Fibroblast of skin of abdomen (primary cell): ENCODE data around the gene GBF1.
"Not testable (repeated sequence)": the region's sequence is repeated elsewhere in the genome, so short reads cannot be mapped to it uniquely, and the experiment has no call there.

Experiments
- DNase-seq: peaks from one replicate; pipeline ENCODE4 v3.0.0-alpha.2; 2013

The GBF1 gene

DNA sequence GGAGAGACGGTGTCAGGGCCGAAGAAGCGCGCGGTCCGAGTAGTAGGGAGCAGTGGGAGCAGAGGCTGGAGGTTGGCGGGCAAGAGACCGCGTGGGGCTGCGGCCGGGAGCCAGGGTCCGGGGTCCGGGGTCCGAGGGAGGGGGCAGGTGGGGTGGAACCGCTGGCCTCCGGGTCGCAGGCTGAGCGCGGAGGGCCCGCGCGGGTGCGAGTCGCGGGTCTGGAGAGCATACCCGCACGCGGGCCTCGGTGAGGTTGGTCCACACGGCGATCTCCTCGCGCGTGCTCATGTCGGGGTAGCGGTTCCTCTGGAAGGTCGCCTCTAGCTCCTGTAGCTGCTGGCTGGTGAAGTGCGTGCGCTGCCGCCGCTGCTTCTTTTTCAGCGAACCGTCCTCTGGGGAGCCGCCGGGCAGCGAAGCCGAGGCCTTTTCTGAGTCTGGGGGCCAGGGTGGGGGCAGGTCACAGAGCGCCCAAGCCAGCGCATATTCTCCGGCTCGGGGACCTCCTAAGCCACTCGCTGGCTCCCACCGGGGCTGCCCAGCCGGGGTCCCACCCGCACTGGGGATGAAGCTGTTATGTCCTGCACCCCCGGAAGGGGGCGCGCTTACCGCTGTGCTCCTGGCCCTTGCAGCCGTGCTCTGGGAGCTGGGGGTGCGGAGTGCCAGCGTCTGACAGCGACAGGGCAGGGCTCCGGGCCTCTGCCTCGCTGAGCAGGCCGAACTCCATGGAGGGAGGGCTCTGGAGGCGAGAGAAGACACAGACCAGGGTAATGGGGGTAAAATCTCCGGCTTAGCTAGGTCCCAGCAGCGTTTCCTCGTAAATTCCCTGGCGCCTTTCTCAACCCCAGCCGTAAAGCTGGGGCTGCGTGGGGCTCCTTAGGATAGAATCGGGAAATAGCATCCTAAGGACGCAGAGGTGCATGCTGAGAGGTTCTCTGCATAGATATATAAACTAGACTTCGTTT lies 13.7 kb upstream of the GBF1 start:
- no peak for DNase-seq

DNA sequence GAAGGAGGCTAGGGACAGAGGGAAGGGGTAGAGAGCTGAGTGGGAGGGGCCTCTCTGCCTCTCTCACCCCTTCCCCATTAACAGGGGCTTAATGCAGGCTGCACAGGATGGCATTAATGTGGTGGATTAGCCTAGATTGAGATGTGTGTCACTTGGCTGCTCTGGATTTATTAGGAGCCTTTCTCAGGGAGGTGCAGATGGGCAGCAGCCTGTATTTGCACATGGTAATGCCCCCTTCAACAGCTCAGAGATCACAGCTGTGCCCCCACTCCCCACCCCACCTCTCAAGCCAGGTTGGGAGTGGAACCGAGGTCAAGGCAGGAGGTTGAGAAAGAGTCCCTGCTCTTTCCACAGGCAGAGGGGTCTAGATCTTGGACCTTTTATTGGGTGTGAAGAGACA lies 11.3 kb upstream of the GBF1 start:
- no peak for DNase-seq

DNA sequence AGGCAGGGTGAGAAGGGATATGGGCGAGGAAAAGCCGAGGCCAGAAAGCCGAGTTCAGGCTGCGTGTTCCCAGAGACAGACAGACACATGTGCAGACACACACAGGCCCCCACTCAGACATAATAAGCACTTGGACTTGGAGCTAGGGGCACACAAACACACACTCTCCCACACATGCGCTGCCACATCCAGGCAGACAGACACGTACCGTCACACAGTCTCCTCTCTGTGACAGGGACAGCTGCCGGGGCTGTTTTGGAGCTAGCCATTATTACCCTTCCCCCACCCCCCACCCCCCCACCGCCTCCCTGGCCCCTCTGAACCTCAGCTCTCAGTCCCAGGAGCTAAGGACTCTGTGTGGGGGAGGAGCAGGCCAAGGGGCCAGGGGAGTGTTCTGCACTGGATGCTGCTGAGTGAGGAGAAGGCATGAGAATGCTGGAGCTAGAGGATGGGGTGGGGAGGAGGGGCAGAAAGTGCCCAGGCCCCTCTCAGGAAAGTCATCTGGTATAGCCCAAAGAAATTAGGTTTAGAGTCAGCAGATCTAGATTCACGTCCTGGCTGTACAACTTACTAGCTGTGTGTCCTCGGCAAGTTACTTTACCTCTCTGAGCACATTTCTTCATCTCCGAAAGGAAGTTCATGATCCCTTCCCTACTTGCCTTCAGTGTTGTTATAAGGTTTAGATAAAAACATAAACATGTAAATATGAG lies 10.3 kb upstream of the GBF1 start:
- DNase-seq, result no peak

DNA sequence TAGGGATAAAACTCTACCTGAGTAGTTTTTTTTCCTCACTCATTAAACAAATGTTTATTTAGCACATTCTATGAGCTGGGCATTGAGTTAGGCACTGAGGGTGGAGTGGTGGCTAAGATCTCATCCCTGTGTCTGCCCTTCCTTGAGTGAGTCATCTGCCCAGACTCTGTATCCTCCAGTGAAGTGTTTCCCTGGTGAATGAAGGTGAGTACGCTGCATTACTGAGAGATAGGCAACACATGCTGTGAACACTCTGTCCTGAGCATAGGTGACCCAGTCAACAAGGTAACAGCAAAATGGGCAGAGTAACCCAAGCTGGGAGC lies 9.8 kb upstream of the GBF1 start:
- no peak for DNase-seq

DNA sequence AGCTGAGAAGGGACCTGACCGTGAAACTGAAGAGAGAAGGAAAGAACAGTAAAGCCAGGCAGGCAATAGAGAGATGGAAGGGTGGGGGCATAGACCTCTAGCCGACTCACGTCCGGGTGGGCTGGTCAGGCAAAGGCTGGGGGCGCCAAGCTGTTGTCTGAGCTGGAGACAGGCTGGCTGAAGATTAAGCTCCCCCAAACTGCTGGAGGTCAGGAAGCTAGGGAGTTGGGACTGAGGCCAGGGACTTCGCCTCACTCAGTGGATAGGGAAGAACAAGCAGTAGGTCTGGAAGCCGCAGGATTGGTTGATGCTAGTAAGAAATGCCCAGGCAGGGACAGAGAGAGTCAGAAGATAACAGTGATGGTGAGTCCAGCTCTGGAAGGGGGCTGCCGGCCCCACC lies 9.3 kb upstream of the GBF1 start:
- no peak for DNase-seq

DNA sequence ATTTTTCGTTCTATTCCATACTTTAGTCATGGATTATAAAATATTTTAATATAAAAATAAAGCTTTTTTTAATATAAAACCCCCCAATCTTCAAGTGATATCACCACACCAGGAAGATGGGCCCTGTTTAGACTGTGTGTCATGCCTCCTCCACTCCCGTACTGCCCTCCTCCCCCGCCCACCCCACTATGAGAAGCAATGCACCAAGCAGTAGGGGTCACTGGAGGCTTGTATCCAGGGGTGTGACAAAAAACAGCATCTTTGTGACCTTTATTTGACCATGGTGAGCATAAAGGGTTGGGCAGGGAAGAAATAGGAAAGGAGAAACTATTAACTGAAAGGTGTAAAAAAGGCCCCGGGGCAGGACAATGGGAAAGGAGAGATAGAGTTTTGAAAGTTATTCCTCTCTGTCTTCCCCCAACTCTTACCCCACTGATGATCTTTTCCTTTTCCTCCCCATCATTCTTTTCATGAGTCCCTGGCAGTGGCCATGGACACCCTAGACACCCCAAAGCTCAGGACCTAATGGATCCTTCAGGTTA lies 7.5 kb upstream of the GBF1 start:
- DNase-seq, result no peak

DNA sequence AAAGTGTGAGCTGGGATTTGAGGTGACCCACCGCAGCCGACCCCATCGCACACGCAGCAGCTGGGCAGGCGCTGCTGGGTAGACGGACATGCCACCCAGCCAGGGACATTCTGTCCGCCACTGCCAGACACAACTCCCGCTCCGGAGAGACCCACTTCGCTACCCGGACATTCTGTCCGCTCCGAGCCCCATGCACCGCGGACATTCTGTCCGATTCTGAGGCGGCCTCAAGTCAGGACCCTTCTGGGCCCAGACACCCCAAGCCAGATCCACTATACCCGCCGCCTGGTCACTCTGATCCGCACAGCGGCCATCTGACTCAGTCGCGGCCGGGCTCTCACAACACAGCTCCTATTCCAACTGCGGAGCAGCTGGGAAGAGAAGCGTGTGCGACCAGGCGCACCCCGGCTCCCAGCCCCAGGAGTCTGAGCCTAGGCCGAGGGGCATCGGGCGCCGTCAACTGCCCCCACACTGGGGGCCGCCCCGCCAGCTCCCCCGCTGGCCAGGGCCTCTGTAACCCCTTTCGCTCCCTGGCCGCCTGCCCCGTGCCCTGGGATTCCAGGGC lies 4.8 kb upstream of the GBF1 start:
- DNase-seq, result no peak

DNA sequence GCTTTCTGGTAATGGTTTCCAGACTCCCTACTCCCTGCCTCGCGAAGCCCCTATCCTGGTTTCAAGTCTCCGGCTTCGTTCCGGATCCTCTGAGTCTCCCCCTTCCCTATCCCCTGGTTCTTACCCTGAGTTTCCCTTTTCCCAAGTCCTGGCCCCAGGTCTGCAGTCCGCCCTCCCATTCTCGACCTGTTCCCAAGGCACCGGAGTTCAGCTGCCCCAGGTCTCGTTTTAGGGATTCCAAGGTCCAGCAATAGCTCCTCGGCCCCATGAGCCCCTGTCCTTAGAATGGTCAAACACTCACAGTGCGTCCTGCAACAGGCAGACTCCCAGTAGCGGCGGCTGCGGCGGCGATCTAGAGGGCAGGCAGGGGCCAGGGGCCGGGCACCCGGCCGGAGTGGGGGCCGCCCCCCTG lies 4.3 kb upstream of the GBF1 start:
- DNase-seq, result no peak

DNA sequence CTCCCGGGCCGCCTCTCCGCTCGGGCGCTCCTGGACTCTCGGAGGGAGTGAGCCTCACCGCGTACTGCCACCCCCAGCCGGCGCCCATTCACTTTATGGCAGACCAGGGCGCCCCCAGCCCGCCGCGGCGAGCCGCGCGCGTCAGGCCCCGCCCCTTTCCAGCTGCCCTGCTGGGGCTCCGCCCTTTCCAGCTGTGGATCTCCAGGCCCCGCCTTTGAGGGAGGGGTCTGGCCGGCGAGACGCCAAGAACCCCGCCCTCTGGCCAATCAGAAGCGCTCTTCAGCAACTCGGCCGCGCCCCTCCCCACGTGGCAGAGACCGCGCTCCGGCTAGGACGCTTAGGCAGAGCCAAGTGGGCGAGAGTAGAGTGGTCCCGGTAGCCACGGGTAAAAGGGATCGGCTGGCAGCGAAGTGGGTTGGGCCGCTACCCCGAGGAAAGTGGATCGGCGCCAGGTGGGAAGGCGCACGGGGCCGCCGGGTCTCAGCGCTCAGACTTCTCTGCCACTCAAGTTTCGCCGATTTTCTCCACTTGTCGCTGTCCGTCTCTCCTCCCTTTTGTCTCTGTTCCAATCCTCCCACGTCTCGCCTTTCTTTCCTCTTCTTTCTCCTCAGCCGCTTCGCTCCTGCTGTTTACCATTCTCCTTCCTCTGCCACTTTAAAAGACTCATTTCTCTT lies 3.8 kb upstream of the GBF1 start, which contains the start of gene PITX3:
TSS of gene PITX3 (minus strand) at position 69 of the 674 bp plus-strand sequence. CDS start 9,432 bp downstream, outside the sequence.
- peak; percentile 89 for DNase-seq

DNA sequence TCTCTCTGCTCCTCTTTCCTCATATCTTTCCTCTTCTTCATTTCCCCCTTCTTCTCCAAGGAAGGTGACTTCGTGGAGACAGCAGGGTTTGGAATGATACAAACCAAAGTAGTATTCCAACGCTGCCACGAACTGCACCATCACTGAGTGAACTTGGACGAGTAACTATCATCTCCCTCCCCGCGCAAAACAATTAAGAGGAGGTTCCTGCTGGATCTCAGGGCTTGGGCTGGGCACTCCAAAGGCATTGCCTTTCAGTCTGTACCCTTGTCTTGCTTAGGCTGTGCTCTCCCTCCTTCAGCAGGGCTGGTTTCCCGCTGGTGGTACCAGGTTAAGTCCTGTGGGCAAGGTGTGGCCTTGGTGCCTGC lies 3.2 kb upstream of the GBF1 start:
- DNase-seq, result no peak

DNA sequence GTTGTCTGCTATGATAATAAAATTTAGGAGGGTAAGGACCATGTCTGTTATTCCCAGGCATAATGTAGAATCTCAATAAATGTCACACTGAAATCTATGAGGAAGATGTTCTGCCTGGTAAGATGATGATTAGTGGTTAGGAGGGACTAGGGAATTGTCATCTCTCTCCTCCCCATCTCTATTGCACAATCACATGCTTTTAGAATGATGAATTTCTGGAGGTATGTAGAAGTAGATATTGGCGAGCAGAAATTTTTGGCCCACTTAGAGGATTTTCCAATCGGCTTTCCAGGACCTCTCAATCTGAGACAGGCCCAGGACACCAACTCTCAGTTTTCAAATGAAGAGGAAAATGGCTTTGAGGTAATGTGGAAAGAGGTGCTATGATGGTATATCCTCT lies 2.0 kb upstream of the GBF1 start:
- peak; percentile 86 for DNase-seq

DNA sequence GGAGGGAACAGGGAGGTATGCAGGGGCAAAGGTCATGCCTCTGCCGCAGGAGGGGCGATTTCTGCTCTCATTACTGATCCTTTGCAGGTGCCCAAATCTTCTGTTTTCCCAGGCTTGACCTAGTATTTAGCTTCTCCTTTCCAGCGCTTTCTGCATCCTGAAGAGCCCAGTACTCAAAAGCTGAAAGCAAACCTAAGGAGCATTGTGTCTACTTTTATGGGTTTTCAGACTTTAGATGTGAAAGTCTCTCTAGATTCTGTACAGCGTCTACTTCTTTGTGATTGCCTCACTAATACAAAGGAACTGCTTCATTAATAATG lies 560 bp downstream of the GBF1 start:
- DNase-seq, result no peak

DNA sequence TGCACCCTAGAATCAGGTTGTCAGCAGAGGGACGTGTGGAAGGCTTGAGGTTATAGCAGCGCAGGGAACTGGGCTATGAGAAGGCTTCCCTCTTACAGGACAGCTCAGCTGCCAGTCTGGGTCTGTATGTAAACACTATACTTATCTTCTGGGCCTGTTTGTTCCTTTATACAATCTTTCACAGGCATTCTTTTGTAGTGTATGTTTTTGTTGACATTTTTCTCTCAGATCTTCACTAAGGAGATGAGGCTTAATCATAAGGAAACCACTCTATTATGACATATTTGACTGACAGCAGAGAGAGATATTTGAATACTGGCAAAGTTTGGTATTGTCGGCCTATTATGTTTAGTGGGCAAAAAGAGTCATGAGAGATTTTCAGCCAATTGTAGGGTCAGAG lies 929 bp downstream of the GBF1 start:
- DNase-seq, result no peak

DNA sequence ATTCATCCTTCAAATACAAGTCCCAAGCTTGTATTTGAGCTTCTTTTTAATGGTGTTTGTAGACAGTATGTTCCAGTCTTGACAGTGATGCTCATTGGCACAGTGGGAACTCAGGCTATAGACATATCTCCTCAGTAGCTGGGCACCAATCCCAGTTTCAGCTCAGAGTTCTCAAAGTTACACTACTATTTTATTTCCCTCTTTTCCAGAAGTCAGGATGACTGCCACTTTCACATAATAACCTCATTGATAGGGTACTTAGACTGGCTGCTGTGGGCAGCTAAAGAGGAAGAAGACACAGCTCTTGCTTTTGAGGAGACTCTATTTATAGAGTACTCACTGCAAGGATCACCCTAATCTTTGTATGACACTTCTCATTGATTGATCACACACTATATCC lies 2.4 kb downstream of the GBF1 start:
- no peak for DNase-seq

DNA sequence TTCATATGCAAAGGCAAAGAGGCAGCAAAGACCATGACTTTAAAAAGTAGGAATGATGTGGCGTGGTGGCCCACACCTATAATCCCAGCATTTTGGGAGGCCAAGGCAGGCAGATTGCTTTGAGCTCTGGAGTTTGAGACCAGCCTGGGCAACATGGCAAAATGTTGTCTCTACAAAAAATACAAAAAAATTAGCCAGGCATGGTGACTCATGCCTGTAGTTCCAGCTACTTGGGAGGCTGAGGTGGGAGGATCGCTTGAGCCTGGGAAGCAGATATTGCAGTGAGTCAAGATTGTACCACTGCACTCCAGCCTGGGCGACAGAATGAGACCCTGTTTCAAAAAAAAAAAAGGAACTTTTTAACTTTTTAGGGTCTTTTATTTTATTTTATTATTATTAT lies 7.2 kb downstream of the GBF1 start:
- not testable (repeated sequence) for DNase-seq

DNA sequence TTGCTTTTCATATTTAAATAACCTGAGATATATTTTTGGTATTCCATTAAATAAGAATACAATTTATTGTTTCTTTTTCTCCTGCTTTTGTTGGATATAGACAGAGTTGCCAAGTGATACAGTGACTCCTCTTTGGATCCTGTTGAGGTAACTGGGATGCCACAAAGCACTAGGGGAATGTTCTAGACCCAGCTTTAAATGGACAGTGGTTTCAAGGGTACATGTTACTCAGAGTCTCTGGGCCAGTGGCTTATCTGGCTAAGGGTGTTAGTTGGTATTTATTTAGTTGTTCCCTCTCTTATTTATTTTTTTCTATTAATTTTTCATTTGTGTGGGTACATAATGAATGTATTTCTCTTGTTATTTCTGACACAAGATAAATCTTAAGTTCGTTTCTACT lies 9.1 kb downstream of the GBF1 start:
- DNase-seq, result no peak

DNA sequence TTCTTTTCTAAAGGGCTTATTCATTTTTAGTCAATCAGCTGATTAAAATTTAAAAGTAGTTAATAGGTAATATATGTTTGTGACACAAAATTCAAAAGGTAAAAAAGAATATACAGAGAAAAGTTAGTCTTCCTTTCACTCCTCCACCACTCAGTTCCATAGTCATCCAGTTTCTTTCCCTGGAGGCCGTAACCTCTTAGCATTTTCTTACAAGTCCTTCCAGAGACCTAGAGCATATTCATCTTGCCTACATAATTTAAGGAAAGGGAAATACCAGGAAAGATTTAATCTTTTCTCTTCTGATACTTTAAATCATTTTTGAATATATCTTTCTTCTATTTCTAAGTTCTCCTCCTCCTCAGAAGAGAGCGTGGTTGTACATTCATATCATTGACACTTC lies 10.1 kb downstream of the GBF1 start:
- no peak for DNase-seq

DNA sequence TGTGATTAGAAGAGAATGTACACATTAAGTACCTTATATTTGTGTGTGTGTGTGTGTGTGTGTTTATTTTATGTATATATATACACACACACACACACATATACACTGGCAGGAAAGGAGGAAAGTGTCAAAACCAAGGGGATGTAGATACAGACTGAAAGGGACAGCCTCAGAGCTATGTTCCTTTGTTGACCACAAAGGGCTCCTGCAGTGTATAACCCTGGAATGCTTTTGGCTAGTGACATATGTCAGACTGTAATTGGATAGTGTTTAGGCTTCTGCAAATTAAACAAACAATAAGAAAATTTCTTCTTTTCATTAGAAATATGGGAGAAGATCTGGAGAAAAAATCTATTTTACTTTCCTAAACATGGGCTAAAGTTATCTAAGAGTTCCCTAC lies 15.9 kb downstream of the GBF1 start:
- no peak for DNase-seq

DNA sequence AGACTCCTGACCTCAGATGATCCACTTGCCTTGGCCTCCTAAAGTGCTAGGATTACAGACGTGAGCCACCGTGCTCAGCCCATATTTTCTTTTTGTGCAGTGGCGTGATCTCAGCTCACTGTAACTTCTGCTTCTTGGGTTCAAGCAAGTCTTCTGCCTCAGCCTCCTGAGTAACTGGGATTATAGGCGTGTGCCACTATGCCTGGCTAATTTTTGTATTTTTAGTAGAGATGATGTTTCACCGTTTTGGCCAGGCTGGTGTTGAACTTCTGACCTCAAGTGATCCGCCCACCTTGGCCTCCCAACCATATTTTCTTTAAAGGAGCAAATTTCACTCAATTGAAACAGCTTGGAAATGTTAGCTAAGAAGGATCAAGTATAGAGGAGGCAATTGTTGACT lies 16.5 kb downstream of the GBF1 start:
- DNase-seq, result no peak

DNA sequence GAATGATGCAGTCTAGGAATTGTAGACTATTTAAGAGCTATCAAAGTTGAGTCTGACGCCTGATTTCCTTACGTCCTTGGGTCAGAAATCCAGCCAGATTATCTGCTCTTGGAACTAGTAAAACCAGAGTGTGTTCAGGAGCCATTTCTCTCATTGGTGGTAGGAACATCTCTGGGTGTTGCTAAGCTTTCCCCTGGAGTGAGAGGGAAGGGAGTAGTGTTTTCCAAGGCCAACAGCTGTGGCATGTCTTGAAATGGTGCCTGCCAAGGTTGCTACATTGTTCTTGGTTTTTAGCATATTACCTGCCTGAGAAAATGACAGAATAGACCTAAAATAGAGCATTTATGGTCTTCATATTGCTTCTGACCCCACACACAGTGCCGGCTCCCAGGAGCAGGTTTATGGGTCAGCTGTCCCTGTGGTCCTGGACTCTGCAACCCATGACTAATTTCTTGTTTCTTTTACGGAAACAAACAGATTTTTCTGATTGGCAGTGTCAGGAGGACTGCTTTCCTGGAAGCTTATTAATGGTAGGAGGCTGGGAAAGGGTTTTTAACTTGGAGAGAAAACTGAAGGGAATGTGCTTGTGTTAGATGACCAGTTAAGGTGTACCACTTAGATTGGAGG lies 17.5 kb downstream of the GBF1 start:
- DNase-seq, result no peak

DNA sequence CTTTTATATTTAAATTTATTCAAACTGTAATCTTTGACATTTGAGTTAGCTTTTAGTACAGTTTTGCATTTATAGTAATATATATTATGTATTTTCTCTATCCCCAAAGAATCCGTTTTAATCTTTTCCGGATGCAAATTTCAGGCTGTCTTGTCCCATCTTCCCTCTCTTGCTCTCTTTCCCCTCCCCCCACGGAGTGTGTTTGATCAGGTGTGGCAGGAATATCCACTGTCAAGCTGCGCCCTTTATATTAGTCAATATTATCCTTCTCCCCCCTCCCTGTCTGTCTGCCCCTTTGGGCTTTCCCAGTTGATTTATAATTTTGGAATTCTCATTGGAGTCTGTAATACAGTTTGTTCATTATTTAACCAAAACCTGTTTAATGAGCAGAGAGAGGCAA lies 19.0 kb downstream of the GBF1 start:
- DNase-seq, result no peak

DNA sequence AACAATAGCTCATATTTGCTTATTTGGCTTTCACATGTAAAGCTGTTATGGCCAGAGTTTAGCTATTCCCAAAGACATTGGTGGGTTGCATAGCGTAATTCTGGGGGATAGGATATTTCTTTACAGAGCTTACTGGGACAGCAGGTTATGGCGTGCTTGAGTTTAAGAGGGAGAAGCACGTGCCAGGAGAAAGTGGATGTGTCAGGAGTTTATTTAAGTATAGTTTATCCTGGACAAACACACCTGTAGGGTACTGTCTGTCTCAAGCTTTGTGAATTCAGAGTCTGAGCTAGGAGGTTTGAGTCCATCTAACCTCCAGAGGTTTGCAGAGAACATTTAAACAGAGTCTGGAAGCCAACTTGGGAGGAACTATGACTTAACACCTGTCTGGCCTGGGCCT lies 21.3 kb downstream of the GBF1 start:
- DNase-seq, result no peak

DNA sequence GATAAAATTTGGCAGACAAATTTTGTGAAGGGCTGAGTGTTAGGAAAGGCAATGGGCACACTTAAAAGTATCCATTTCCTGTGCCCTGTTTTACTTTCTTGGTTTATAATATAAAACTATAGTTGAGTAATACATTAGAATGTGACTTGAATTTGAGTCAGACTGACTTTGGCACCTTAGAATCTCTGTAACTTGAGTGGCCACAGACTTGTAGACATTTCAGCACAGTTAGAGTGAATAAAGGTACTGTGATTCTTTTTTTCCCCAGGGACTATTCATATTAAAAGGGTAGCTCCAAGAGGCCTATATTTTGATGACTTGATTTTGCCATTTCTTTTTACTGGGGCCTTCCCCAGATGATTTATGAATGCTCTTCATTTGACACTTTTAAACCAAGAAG lies 22.4 kb downstream of the GBF1 start:
- DNase-seq, result peak; percentile 57
